HFFc6 (cell line): ENCODE data around the gene TMEM212. TPM values are rescaled to one million over a fixed set of nuclear protein-coding genes. Genes with fewer than 3 reads are reported as not detected.

Experiments
- DNase-seq: peaks from one replicate; pipeline ENCODE4 v3.0.0-alpha.2; 2018
- H3K27ac Mint-ChIP-seq: 2 replicates; pipeline ENCODE4 v1.8.0; 2020; ENCODE audit warnings: mild to moderate bottlenecking, mixed read lengths
- H3K27me3 Mint-ChIP-seq: 2 replicates; pipeline ENCODE4 v1.8.0; 2021; ENCODE audit warnings: mild to moderate bottlenecking, moderate library complexity, mixed read lengths; ENCODE audit not compliant: insufficient read depth
- H3K36me3 Mint-ChIP-seq: 2 replicates; pipeline ENCODE4 v1.8.0; 2021; ENCODE audit warnings: low read depth, mixed read lengths
- H3K4me1 Mint-ChIP-seq: 2 replicates; pipeline ENCODE4 v1.8.0; 2020; ENCODE audit warnings: low read depth, mixed read lengths
- H3K4me3 Mint-ChIP-seq: 2 replicates; pipeline ENCODE4 v1.8.0; 2020; ENCODE audit warnings: mild to moderate bottlenecking, moderate library complexity, mixed read lengths
- H3K9me3 Mint-ChIP-seq: 2 replicates; pipeline ENCODE4 v1.8.0; 2020; ENCODE audit warnings: mild to moderate bottlenecking, mixed read lengths
- total RNA-seq, 6 experiments: library from RNA; stranded (reverse); fragmentation: NEBNext Ultra II Directional; extraction: Animal tissue kit (Norgen Biotek cat#: 25700); gene quantifications; 2 replicates in 1 of 6; 3 replicates in 5 of 6; pipeline ENCODE4 v1.2.3, GENCODE V29; 2021
- TF ChIP-seq, protein P1 (sequence below): fragments of 200-600 bp; sonication (generic); IDR thresholded peaks from 2 replicates; pipeline ENCODE4 v1.5.0; 2021; ENCODE audit warnings: antibody characterized with exemption, mild to moderate bottlenecking

Gene TMEM212
- total RNA-seq, 6 experiments from 2014 or later = not detected

DNA sequence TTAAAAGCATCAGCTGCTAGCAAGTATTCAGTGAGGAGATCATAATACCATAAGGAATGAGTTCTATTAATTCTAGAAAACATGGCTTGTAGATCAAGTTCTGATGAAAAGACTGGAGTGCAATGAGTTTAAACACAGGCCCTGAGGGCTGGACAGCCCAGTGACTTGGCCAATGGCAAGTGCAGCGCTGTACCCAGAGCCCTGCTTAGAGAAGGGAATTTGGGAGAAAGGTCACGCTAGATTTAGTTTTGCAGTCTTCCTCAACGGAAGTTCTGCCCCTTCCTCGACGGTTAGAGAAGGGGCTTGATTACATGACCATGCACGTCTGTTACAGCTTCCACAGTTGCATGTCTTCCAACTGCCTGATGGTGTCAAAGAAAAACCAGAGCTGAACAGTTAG lies 4.0 kb downstream of the TMEM212 start:
- Mint-ChIP-seq H3K36me3 (no peaks in the 10 kb centered on the region), H3K9me3 (no peaks in the 10 kb centered on the region), H3K27ac (no peak overlapping the region), H3K4me3 (no peak overlapping the region), H3K4me1 (peaks cover 37% of the 10 kb centered on the region), H3K27me3 (peaks cover 1% of the 10 kb centered on the region; the same call in 1 of the 2 replicates)
- TF ChIP-seq, protein P1, sequence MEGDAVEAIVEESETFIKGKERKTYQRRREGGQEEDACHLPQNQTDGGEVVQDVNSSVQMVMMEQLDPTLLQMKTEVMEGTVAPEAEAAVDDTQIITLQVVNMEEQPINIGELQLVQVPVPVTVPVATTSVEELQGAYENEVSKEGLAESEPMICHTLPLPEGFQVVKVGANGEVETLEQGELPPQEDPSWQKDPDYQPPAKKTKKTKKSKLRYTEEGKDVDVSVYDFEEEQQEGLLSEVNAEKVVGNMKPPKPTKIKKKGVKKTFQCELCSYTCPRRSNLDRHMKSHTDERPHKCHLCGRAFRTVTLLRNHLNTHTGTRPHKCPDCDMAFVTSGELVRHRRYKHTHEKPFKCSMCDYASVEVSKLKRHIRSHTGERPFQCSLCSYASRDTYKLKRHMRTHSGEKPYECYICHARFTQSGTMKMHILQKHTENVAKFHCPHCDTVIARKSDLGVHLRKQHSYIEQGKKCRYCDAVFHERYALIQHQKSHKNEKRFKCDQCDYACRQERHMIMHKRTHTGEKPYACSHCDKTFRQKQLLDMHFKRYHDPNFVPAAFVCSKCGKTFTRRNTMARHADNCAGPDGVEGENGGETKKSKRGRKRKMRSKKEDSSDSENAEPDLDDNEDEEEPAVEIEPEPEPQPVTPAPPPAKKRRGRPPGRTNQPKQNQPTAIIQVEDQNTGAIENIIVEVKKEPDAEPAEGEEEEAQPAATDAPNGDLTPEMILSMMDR = no peak
- no peak for DNase-seq

DNA sequence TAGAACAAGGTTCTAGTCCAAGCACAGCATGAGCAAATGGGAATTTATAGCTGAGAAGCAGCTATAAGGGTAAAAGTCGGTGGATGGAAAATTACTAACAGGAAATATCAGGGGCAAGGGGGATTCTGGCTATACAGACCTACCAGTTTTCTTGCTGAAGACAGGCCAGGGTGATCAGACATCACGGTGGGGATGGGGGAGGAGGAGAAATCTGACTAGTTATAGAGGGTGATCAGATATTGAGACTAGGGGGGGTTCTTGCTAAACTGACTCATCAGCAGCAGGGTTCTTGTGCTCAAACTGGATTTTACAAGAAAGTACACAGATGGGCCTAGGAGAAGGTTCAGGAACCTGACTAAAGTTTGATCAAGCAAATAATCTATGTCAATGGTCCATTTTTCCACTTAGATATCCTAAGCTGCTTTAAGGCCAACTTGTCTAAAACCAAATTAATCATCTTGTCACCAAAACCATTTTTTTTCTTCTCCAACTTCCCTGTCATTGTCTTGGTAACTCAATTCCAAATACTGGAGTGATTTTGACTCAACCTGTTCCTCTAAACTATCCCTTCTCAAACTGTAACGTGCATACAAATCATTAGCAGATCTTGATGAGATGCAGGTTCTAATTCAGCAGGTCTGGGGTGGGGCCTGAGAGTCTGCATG lies 4.6 kb downstream of the TMEM212 start:
- Mint-ChIP-seq H3K27me3 (peaks cover 1% of the 10 kb centered on the region; the same call in 1 of the 2 replicates), H3K27ac (no peak overlapping the region), H3K9me3 (peaks cover 4% of the 10 kb centered on the region), H3K36me3 (0 out of 2 replicates have a peak, but pooled peaks cover 4% of the 10 kb centered on the region), H3K4me1 (peaks cover 35% of the 10 kb centered on the region), H3K4me3 (no peak overlapping the region)
- TF ChIP-seq, protein P1 = no peak
- no peak for DNase-seq

DNA sequence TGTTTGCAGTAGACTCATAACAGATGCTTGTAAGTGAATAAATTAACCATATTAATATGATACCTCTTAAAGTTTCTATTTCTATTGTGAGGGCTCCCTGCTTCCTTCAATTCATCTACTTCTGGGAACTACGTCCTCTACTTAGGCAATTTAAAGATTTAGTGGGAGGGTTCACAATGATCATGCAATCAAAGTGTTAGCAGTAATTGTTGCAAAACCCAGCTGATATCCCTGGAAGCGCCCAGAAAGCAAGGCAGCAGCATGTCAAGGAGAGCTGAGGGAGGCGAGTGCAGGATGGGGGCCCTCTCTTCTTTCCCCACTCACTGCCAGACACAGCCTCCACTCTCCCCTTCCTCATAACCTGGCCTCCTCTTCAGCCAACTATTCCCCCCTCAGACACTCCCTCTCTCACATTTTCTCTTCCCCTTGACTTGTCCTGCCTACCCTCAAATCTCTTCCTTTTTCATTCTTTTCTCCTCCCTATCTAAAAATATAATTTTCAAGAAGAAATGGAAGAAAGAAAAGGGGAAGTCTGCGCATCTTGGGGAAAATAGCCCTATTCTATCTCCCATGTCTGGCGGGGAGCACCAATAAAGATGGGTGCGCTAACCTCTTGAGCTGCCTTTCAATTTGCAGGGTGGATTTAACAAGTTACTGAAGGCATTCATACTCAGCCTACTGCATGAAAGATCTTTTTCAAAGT lies 6.6 kb downstream of the TMEM212 start:
- no peak overlapping the region for H3K27ac Mint-ChIP-seq
- no peak overlapping the region for H3K4me3 Mint-ChIP-seq
- peaks cover 21% of the 10 kb centered on the region for H3K9me3 Mint-ChIP-seq
- peaks cover 19% of the 10 kb centered on the region for H3K36me3 Mint-ChIP-seq
- DNase-seq = no peak
- TF ChIP-seq, protein P1 = no peak
- peaks cover 26% of the 10 kb centered on the region for H3K4me1 Mint-ChIP-seq
- H3K27me3 Mint-ChIP-seq = peaks cover 1% of the 10 kb centered on the region; the same call in 1 of the 2 replicates

DNA sequence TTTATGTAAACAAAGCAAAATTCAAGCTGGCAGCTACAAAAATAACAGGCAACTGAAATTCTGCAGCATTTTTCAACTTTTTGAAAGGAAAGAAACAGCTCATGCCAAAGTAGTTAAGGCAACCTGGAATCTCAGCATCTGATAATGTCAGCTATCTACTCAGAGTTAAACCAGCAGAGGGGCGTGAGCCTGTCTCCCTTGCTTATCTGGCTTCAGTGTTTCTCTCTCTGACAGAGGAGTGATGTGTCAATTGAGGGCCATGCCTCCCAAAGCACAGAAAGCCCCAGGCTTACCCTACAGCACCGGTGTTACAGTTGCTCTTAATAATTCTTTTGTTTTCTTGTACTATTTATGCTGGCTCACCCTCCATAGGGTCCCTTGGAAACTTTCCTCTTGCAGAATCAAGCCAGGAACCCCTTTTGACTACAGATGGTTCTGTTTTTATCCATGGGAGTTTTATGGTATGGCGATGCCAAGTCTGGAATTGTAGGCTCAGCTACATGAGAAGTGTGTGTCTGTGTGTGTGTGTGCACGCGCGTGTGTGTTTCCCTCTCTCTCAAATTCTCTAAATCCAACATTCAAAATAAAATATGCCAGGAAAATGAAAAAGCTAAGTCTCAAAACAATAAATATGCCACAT lies 7.3 kb downstream of the TMEM212 start:
- H3K36me3 Mint-ChIP-seq = peaks cover 19% of the 10 kb centered on the region
- peaks cover 21% of the 10 kb centered on the region for H3K4me1 Mint-ChIP-seq
- DNase-seq = no peak
- no peak overlapping the region for H3K4me3 Mint-ChIP-seq
- peaks cover 1% of the 10 kb centered on the region; the same call in 1 of the 2 replicates for H3K27me3 Mint-ChIP-seq
- no peak overlapping the region for H3K27ac Mint-ChIP-seq
- TF ChIP-seq, protein P1 = no peak
- peaks cover 22% of the 10 kb centered on the region for H3K9me3 Mint-ChIP-seq

DNA sequence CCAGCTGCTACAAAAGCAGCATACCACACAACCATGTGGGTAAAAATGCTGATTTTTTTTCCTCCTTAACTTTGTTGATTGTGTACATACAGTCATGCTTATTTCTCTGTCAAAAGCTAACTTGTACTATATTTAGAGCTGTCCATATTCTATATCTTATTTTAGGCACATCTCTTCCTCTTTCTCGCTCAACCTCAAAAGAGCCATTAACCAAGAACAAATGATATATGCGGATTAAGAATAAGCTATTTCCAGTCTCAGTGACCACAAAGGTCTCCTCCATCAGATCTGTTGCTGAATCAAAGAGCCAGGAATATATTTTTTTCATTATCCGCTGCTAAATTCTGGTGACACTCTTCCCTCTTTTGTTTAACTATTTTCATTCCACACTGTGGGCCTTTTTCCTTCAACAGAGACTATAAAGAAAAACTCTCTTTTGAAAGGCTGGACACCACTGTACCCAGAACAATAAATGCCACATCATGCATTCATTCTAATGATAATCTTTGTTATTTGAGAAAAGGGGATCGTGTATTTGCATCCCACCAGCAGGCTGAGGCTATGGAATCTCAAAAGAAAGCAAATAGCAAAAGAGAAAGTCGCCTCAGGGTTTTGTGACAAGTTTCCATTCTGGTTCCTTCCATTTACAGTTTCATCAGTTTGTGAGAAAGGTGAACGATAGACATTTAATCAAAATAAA lies 8.0 kb downstream of the TMEM212 start:
- DNase-seq = no peak
- H3K36me3 Mint-ChIP-seq = peaks cover 19% of the 10 kb centered on the region
- no peak overlapping the region for H3K27ac Mint-ChIP-seq
- no peak overlapping the region for H3K4me3 Mint-ChIP-seq
- H3K9me3 Mint-ChIP-seq = peaks cover 22% of the 10 kb centered on the region
- TF ChIP-seq, protein P1 = no peak
- H3K27me3 Mint-ChIP-seq = peaks cover 1% of the 10 kb centered on the region; the same call in 1 of the 2 replicates
- H3K4me1 Mint-ChIP-seq = peaks cover 17% of the 10 kb centered on the region
